GM12874 (cell line): ENCODE data around the gene RPS6KA3.

Source experiments
- TF ChIP-seq, protein P1 (sequence below): IDR thresholded peaks from 2 replicates; pipeline ENCODE4 v1.5.1; 2011; ENCODE audit warnings: low read depth, mild to moderate bottlenecking, control low read depth, low read length, moderate library complexity; ENCODE audit not compliant: insufficient read depth

The RPS6KA3 gene

DNA sequence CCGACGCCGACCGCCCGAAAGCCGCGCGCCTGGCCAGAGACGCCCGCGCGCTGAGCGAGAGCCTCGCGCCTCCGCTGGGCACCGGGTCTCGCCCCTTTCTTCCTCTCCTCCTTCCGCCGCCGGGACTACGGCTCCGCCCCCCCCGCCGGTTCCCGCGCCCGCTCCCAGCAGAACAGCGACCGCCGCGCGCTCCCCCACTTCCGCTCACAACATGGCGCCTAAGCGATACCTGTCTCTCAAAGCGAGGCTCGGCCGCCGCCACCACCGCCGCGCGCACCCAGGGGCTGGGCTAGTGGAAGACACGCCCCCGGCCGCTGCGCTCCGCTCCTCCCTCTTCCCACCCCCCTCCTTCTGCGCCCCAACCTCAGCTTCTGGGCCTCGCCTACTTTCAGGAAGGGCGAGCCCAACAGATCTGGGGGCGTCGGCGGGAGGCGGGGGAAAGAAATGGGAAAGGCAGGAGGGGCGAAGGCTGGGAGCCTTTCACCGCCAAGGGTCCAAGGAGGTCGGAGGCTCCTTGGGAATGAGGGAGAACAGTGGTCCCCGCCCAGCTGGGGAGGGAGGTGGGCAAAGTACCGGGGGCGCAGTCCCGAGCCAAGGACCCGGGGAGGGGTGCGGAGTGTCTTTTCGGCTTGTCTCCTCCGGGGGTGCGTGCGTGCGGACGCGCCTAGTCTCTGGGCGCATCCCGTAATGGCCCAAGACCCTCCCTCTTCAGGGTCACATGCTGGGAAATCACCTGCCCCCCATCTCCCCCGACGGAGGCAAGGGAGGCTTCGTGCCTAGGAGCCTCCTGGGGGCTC is at the start of gene RPS6KA3:
Gene RPS6KA3 (minus strand): TSS at position 100 of the 797 bp plus-strand sequence. CDS start 277 bp downstream, outside the sequence.
- TF ChIP-seq, protein P1, sequence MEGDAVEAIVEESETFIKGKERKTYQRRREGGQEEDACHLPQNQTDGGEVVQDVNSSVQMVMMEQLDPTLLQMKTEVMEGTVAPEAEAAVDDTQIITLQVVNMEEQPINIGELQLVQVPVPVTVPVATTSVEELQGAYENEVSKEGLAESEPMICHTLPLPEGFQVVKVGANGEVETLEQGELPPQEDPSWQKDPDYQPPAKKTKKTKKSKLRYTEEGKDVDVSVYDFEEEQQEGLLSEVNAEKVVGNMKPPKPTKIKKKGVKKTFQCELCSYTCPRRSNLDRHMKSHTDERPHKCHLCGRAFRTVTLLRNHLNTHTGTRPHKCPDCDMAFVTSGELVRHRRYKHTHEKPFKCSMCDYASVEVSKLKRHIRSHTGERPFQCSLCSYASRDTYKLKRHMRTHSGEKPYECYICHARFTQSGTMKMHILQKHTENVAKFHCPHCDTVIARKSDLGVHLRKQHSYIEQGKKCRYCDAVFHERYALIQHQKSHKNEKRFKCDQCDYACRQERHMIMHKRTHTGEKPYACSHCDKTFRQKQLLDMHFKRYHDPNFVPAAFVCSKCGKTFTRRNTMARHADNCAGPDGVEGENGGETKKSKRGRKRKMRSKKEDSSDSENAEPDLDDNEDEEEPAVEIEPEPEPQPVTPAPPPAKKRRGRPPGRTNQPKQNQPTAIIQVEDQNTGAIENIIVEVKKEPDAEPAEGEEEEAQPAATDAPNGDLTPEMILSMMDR: no peak

DNA sequence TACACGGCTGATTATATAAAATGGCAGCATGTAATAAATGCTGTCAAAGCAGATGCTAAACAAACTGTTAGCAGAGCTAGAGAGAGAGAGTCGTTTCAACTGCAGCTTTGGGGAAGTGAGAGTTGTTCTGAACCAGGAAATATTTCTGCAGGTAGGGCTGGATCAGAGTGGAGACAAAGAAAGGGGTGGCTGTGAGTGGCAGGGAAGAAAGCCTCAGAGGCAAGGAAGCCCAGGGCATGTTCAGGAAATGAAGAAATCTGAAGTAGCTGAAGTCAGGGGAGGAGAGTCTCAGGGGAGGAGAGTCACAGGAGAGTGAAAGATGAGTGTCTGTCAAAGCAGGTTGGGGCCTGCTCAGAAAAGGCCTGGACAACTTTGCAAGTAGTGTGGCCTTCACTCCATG is 48.4 kb upstream of the RPS6KA3 start:
- TF ChIP-seq, protein P1: no peak

DNA sequence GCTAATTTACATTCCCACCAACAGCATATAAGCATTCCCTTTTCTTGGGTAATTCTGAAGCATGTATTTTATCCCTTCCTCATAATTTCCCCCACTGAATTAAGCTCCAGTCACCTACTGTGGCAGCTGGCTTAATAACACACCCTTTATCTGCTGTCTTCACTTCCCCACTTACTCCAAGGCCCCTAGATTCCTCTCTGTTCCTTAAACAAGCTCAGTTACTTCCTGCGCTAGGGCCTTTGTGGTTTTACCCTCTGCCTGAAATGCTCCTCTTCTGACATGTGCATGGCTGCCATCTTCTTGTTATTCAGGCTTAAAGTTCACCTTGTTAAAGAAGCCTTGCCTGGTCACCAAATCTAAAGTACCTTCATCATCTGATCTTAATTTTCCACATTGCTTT is 47.2 kb upstream of the RPS6KA3 start:
- TF ChIP-seq, protein P1: no peak

DNA sequence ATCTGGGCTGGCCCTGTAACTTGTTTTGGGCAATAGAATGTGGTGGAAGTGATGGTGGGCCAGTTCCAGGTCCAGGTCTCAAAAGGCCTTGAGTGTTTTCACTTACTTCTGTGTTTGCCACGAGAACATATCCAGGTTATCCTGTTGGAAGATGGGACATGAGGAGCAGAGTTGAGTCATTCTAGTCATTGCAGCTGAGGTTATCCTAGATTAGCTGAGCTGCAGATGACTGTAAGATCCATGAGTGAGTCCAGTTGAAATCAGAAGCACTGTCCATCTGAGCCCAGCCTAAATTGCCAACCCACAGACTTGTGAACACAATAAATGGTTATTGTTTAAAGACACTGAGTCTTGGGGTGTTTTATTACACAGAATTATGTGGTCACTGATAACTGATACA is 45.3 kb upstream of the RPS6KA3 start:
- TF ChIP-seq, protein P1: no peak

DNA sequence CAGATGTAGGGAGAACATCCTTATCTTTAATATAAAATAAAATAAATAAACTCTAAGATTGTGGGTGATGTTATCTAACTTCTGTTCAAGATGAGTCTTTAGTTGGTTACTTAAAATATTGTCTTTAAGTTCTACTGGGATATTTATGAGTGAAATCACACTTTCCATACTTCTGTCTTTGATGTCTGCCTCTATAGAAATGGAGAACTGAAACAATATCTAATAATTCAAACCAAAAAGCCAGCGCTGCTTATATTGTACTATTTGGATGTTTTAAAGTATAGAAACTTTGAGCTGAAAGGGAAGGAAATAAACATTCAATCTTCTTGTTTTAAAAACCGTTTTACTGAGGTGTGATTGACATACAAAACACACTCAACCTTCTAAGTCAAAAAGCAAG is 44.8 kb upstream of the RPS6KA3 start:
- TF ChIP-seq, protein P1: no peak

DNA sequence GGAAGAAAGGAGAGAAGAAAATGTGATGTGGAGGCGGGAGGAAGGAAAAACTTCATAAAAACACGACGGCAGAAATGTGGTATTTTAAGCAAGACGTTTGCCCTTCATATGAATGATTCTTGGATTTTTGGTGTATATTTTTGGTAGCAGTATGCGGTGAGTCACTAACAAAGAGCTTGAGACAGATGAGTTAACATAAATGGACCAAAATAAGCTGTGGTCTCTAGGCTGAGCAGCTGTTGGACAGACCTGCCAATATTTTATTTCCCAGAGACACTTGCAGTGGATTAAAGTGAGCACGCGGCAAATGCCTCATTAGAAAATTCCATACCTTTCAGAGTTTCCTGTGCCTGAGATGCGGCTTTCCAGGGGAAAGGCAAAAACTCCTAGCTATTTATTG is 43.1 kb upstream of the RPS6KA3 start:
- TF ChIP-seq, protein P1: no peak

DNA sequence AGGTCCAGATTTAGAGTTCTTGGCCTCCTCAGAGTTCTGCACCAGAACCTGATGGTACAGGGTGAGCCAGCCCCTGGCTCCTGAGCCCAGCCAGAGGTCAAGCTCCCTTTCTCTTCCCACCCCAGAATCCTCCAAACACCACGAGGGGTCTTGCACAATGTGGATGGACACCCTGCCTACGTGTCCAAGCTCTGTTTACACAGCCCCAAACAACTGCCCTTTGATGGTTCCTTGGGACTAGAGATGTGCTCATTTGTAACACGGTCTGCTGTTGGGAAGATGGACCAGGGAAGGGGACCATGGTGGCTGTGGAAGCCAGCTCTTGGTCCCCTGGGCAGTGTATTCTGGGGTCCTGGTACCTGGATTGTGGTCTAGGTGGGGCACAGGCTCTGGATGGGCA is 40.0 kb upstream of the RPS6KA3 start:
- TF ChIP-seq, protein P1: no peak

DNA sequence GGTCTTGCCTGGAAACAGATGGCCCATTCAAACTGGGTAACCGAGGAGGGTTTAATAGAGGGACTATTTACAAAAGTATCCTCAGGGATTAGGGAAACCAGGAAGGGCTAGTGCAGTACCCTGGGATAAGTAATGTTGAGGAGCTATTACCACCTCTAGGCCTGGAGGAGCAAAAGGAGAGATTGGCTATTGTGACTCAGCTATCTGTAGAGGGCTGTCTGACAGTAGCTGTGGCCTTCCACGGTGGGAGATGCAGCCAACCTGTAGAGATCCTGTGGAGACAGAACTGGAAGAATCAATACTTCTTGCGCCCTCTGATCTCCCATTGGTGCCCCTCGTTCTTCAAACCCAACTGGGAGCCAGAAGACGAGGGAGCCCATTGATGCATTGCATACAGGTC is 34.1 kb upstream of the RPS6KA3 start:
- TF ChIP-seq, protein P1: no peak
